Measurements from ENCODE around the gene TALDO1.

The TALDO1 gene

DNA sequence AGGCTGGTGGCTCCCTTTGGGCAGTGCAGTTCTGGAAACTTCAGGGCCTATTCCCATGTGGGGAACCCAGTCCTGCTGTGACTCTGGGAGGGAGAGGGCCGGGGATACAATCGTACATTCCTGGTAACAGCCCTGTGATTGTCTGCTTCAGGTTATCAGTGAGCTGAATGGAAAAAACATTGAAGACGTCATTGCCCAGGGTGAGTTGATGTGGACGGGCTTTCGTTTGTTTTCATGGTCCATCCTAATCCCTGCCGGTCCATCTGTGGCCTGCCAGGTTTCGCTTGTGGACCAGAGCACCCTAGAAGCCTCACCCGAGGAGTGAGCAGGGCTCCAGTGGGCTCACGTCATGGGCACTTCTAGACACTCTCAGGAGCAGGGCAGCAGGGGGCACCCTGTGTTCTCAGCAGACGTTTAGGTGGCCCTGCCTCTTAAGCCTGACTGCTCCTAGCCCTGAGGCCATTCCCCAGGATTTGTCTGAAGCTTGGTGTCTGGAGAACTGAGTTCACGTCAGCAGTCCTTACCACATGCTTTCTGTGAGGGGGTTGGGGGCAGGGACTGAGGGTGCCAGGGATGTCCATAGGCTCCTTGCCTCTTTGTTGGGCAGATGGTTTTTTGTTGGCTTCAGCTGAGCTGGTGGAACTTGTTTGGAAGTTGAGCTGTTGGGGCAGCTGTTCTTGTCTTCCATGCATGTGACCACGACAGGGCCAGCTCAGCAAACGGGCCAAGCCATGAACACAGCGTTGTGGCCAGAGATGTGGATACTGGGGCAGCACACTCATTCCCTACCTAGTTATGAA lies 64.4 kb downstream of the TALDO1 start:
- peak overlapping the region; percentile 94; the same call in 1 of the 2 replicates for H3K27ac ChIP-seq
- TF ChIP-seq, protein P1, sequence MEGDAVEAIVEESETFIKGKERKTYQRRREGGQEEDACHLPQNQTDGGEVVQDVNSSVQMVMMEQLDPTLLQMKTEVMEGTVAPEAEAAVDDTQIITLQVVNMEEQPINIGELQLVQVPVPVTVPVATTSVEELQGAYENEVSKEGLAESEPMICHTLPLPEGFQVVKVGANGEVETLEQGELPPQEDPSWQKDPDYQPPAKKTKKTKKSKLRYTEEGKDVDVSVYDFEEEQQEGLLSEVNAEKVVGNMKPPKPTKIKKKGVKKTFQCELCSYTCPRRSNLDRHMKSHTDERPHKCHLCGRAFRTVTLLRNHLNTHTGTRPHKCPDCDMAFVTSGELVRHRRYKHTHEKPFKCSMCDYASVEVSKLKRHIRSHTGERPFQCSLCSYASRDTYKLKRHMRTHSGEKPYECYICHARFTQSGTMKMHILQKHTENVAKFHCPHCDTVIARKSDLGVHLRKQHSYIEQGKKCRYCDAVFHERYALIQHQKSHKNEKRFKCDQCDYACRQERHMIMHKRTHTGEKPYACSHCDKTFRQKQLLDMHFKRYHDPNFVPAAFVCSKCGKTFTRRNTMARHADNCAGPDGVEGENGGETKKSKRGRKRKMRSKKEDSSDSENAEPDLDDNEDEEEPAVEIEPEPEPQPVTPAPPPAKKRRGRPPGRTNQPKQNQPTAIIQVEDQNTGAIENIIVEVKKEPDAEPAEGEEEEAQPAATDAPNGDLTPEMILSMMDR (conservative IDR thresholded peaks at IDR 0.05) = no peak

DNA sequence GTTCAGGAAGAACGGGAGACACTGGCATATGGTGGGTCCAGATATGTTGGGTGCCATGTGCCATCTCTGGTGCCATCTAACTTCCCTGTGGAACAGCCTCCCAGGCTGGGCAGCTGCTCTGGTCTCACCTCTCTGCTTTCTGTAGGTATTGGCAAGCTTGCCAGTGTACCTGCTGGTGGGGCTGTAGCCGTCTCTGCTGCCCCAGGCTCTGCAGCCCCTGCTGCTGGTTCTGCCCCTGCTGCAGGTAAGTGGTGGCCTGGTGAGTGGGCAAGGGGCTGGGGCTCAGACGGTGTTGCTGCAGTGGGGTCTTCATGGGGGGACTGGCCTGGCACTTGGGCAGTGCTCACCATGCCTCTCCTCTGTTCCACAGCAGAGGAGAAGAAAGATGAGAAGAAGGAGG lies 65.1 kb downstream of the TALDO1 start:
- peak overlapping the region; percentile 94; the same call in 1 of the 2 replicates for H3K27ac ChIP-seq
- TF ChIP-seq, protein P1 (conservative IDR thresholded peaks at IDR 0.05) = no peak

GRCh38 chr11:813072-813455 lies 65.8 kb downstream of the TALDO1 start:
- TF ChIP-seq, protein P1 (conservative IDR thresholded peaks at IDR 0.05) = no peak
- no peak overlapping the region for H3K27ac ChIP-seq

DNA sequence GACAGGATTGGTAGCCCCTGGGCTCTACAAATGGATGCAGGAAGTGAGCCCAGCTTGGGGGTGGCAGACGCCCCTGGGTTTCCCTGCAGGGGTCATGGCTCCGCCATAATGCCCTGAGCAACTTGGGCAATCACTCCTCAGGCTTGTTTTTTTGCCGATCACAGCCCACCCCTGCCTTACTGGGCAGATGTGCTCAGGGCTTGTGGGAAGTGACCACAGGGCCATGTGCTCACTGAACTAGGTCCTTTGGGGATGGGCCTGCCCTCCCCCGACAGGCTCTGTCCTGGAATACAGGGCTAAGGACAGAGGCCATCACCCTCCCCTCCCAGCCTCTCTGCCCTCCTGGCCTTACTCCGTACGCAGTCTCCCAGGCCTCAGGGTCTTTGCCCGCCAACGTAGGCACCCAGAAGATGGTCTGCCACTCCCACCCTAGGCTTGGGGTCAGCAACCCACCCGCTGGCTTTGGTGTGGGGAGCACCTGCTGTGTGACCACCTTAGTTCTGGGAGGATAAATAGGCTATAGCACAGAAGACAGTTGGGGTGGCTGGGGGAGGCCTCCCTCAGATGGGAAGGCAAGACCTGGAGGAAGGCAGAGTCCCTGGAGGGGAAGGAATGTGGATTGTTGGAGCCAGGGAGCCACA lies 66.3 kb downstream of the TALDO1 start:
- H3K27ac ChIP-seq = no peak overlapping the region
- TF ChIP-seq, protein P1 (conservative IDR thresholded peaks at IDR 0.05) = no peak

Measured in VCaP (cell line).